GM18520 (cell line): ENCODE results near the gene TEX22.

Experiments used
- ATAC-seq: cut with Tn5 transposase; IDR thresholded peaks from one replicate; pipeline ENCODE4 v1.9.1; 2021; ENCODE audit not compliant: unreplicated experiment

The TEX22 gene

GRCh38 chr14:105398726-105399465 is 558 bp downstream of the TEX22 start:
- peak; percentile 21 for ATAC-seq

GRCh38 chr14:105399466-105399775 is 1.1 kb downstream of the TEX22 start:
- ATAC-seq, result no peak

GRCh38 chr14:105400016-105400415 is 1.7 kb downstream of the TEX22 start:
- ATAC-seq, result no peak

- no peak for ATAC-seq
Measured at GRCh38 chr14:105401699-105402098, 3.4 kb downstream of the TEX22 start.

- ATAC-seq, result no peak
Measured at GRCh38 chr14:105408592-105408991, 10.3 kb downstream of the TEX22 start.

- ATAC-seq, result no peak
Measured at GRCh38 chr14:105409364-105409763, 11.0 kb downstream of the TEX22 start.

GRCh38 chr14:105410642-105411016 is 12.3 kb downstream of the TEX22 start:
- ATAC-seq, result no peak

GRCh38 chr14:105411017-105411941 is 12.9 kb downstream of the TEX22 start:
- ATAC-seq, result no peak

- no peak for ATAC-seq
Measured at GRCh38 chr14:105411985-105412770, 13.8 kb downstream of the TEX22 start.

GRCh38 chr14:105412771-105413543 is 14.6 kb downstream of the TEX22 start:
- ATAC-seq, result no peak

GRCh38 chr14:105413544-105413886 is 15.2 kb downstream of the TEX22 start:
- no peak for ATAC-seq

GRCh38 chr14:105414456-105415371 is 16.4 kb downstream of the TEX22 start:
- no peak for ATAC-seq

- ATAC-seq, result no peak
Measured at GRCh38 chr14:105415481-105416428, 17.4 kb downstream of the TEX22 start.

- no peak for ATAC-seq
Measured at GRCh38 chr14:105416671-105417070, 18.3 kb downstream of the TEX22 start.

GRCh38 chr14:105417690-105418121 is 19.4 kb downstream of the TEX22 start:
- ATAC-seq, result no peak

GRCh38 chr14:105418269-105419194 is 20.2 kb downstream of the TEX22 start:
- no peak for ATAC-seq
